ENCODE results near the gene TTI1. TPM values are rescaled to one million over a fixed set of nuclear protein-coding genes. Genes with fewer than 3 reads are reported as not detected.

The TTI1 gene
- total RNA-seq, 1 experiment from 2014 or later = 16.1 TPM

DNA sequence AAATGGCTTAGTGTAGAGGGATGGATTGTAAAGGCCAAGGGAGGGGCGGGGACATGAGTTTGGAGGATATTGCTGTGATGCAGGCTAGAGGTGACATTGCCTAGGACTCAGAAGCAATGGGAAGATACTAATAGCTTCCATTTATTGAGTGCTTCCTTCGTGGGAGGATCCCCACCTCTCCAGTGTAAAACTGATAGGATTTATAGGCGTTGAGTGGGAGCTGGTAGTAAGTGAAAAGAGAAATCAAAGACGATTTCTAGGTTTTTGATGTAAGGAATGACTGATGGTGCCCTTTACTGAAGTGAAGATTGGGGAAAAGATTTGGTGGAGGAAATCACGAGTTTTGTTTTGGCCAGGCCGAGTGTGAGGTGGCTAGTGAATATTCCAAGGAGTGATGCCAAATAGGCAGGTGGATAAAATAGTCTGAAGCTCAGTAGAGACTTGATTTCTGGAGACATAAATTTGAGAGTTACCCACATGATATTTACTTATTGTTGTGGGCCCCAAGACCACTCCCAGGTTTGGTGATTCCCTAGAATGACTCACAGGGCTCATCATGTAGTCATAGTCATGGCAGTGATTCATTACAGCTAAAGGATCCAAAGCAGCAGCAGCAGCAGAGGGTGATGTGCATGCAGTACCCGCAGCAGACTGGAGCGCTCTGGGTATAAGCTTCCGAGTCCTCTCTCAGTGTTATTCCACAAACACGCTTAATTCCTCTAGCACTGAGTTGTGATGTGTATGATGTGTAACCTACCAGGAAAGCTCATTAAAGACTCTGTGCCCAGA lies 10.4 kb upstream of the TTI1 start:
- Histone ChIP-seq H3K36me3 (peaks cover 76% of the 10 kb centered on the region), H3K27me3 (replicated peaks) (no peaks in the 10 kb centered on the region), H3K27ac (peak overlapping the region; percentile 27), H3K9me3 (replicated peaks) (no peaks in the 10 kb centered on the region), H3K4me3 (no peak overlapping the region), H3K4me1 (replicated peaks) (peaks cover 29% of the 10 kb centered on the region)
- peak; percentile 57 to 77 for DNase-seq (ENCODE audit: low read depth in 1 of 2, low spot score in 2 of 2)

DNA sequence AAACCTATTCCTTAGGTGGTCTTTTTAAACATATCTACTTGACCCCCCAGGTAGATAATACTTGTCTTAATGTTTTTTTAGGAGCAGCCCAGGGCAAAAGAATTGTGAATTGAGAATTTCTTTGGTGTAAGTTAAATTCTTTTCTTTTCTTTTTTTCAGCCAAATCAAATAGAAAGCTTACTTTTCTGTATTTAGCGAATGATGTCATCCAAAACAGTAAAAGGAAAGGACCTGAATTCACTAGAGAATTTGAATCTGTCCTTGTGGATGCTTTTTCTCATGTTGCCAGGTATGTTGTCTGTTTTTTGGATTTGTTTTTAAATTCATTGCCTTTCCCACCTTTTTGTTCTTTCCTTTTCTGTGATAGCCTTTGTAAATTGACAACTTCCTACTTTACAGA lies 7.0 kb upstream of the TTI1 start:
- Histone ChIP-seq H3K9me3 (replicated peaks) (no peaks in the 10 kb centered on the region), H3K36me3 (peaks cover 70% of the 10 kb centered on the region), H3K27ac (peak overlapping the region; percentile 54), H3K4me1 (replicated peaks) (peaks cover 30% of the 10 kb centered on the region), H3K4me3 (no peak overlapping the region), H3K27me3 (replicated peaks) (no peaks in the 10 kb centered on the region)
- no peak for DNase-seq (ENCODE audit: low read depth in 1 of 2, low spot score in 2 of 2)

DNA sequence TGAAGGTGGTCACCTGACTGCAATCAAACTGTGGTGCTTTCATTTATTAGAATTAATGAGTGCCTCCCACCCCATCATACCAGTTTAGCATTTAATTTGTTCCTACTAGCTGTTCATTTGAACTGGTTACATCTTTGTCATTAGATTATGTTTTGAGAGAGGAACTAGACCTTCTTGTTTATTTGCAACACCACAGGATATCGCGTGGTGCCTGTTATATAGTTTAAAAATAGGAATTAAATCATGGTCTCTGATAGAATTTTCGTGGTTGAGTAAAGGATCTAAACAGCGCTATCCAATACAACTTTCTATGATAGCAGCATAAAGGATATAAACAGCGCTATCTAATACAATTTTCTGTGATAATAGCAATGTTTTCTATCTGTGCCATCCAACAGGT lies 3.1 kb upstream of the TTI1 start:
- no peak for DNase-seq (ENCODE audit: low read depth in 1 of 2, low spot score in 2 of 2)
- Histone ChIP-seq H3K36me3 (peaks cover 52% of the 10 kb centered on the region), H3K27me3 (replicated peaks) (no peaks in the 10 kb centered on the region), H3K4me1 (replicated peaks) (peaks cover 35% of the 10 kb centered on the region), H3K27ac (no peak overlapping the region), H3K4me3 (no peak overlapping the region), H3K9me3 (replicated peaks) (no peaks in the 10 kb centered on the region)

DNA sequence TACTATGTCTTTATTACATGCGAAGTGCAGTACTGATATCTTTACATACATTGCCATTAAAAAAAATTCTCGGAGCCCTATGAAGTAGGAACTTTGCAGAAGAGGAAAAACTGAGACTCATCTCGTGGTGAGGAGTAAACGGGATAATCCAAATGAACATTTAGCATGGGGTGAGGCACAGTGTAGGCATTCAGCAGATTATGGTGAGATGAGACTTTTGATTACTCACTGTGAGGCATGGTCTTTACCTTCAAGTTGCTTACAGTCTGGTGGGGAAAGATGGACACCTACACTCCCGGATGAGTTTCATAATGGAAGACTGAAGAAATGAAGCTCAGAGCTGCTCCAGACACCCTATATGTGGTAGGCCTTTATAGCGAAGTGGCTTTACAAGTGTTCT lies 1.7 kb upstream of the TTI1 start:
- H3K4me1 ChIP-seq (replicated peaks) = peaks cover 29% of the 10 kb centered on the region
- no peaks in the 10 kb centered on the region for H3K27me3 ChIP-seq (replicated peaks)
- no peak overlapping the region for H3K27ac ChIP-seq
- DNase-seq (ENCODE audit: low read depth in 1 of 2, low spot score in 2 of 2) = no peak
- peaks cover 49% of the 10 kb centered on the region for H3K36me3 ChIP-seq
- H3K9me3 ChIP-seq (replicated peaks) = no peaks in the 10 kb centered on the region
- H3K4me3 ChIP-seq = peak overlapping the region; percentile 80

DNA sequence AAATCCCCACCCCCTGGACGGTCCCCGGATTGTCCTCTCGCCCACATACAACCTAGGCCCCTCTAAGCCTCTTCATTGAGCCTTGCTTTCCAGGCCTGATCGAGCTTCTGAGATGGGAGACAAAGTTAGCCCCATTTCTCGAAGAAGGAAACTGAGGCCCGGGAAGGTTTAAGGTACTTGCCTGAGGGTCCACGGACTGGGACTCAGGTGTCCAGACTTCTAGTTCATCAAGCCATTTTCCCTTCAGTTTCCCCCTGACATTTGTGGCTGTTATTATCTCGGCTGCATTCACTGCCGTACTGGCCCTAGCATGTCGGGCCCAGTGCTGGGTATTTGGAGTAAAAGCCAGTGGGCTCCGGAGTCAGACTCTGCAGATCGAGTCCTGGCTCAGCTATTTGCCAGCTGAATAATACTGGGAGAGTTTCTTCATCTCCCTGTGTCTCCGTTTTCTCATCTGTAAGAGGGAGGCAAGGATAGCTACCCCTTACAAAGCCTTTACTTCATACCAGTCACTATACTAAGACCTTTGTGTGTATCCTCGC lies 923 bp upstream of the TTI1 start:
- Histone ChIP-seq H3K9me3 (replicated peaks) (no peaks in the 10 kb centered on the region), H3K36me3 (peaks cover 49% of the 10 kb centered on the region), H3K4me1 (replicated peaks) (peaks cover 23% of the 10 kb centered on the region), H3K27me3 (replicated peaks) (no peaks in the 10 kb centered on the region), H3K27ac (peak overlapping the region; percentile 82), H3K4me3 (peak overlapping the region; percentile 80)
- DNase-seq (ENCODE audit: low read depth in 1 of 2, low spot score in 2 of 2) = peak in 1 of 2 experiments; percentile 18

DNA sequence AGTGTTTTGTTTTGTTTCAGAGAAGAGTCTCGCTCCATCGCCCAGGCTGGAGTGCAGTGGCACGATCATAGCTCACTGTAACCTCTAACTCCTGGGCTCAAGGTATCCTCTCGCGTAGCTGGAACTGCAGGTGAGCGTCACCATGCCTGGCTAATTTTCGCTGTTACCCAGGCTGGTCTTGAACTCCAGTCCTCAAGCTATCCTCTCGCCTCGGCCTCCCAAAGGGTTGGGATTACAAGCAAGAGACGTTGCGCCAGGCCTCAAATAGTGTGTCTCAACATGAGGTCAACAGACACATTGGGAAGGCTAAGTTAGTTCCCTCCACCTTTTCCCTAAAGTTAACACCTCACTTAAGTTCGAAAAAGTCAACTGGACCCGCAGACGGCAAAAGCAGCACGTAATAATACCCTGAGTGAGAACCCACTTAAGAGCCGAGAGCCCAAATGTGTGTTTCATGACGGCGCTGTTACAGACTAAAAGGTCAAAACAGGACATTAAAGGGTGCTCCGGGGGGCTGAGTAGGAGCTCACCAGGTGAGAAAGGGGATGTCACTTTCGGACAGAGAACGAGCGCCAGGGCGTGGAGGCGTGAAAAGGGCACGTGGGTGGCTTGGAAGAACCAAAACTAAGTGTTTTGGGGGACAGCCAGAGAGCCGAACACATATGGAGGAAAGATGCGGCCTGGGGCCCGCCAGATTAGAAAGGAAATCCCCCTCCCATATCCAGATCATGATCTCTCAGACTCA lies 499 bp downstream of the TTI1 start:
- H3K36me3 ChIP-seq = peaks cover 46% of the 10 kb centered on the region

DNA sequence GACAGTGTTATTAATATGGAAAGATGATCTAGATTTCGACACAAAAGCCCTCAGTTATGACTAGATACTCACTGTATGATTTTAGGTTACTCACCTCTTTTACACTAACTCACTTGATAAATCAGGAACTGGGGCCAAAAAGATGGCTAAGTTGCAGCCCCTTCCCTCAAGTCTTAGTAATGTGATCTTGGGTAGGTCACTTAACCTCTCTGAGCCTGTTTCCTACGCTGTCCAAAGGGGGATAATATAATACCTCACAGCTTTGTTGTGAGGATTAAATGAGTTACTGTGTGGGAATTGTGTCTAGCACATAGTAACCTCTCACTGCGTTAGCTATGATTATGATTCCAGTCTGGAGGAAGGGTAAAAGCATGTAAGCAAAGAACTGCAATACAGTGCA lies 1.3 kb downstream of the TTI1 start:
- no peak overlapping the region for H3K4me3 ChIP-seq

More for the DNA sequence above, 499 bp downstream of the TTI1 start:
- Histone ChIP-seq H3K4me3 (peak overlapping the region; percentile 80), H3K4me1 (replicated peaks) (peaks cover 29% of the 10 kb centered on the region), H3K9me3 (replicated peaks) (no peaks in the 10 kb centered on the region), H3K27me3 (replicated peaks) (no peaks in the 10 kb centered on the region), H3K27ac (peak overlapping the region; percentile 82)
- DNase-seq (ENCODE audit: low read depth in 1 of 2, low spot score in 2 of 2) = no peak

DNA sequence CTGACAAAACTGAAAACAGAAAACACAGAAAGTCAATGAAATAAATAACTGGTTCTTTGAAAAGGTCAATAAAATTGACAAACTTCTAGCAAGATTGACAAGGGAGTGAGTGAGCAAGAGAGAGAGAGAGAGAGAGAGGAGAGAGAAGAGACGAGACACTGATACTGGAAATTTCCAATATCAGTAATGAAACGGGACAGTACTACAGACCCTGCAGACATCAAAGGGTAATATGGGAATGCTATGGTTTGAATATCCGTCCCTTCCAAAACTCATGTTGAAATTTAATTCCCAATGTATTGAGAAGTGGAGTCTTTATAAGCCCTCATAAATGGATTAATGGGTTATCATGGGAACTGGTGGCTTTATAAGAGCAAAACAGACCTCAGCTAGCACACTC lies 3.8 kb downstream of the TTI1 start:
- Histone ChIP-seq H3K36me3 (peaks cover 21% of the 10 kb centered on the region), H3K9me3 (replicated peaks) (no peaks in the 10 kb centered on the region), H3K4me3 (no peak overlapping the region), H3K4me1 (replicated peaks) (peaks cover 20% of the 10 kb centered on the region), H3K27me3 (replicated peaks) (no peaks in the 10 kb centered on the region), H3K27ac (no peak overlapping the region)
- DNase-seq (ENCODE audit: low read depth in 1 of 2, low spot score in 2 of 2) = no peak

More for the DNA sequence above, 1.3 kb downstream of the TTI1 start:
- H3K9me3 ChIP-seq (replicated peaks) = no peaks in the 10 kb centered on the region
- H3K36me3 ChIP-seq = peaks cover 44% of the 10 kb centered on the region
- H3K27me3 ChIP-seq (replicated peaks) = no peaks in the 10 kb centered on the region
- no peak overlapping the region for H3K27ac ChIP-seq
- no peak for DNase-seq (ENCODE audit: low read depth in 1 of 2, low spot score in 2 of 2)
- peaks cover 29% of the 10 kb centered on the region for H3K4me1 ChIP-seq (replicated peaks)

DNA sequence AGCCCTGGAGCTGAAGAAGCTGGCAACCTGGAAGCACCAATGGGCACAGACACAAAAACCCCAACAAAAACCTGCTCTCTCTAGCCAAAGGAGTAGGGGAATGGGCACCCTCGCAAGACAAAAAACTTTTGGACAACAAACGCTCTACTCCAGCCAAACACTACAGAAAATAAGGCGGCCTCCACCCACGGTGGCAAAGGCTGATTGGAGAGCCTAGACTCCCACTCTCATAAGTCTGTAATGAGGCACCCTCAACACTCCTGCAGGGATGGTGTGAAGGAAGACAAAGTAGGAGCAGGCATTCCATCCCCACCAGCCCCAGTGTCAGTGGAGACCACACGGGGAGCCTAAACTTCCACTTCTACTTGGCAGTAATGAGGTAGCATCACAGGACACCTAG lies 8.8 kb downstream of the TTI1 start:
- DNase-seq (ENCODE audit: low read depth in 1 of 2, low spot score in 2 of 2) = no peak
- no peaks in the 10 kb centered on the region for H3K27me3 ChIP-seq (replicated peaks)
- H3K36me3 ChIP-seq = peaks cover 8% of the 10 kb centered on the region; the same call in 1 of the 2 replicates
- H3K4me1 ChIP-seq (replicated peaks) = peaks cover 34% of the 10 kb centered on the region
- H3K4me3 ChIP-seq = no peak overlapping the region
- no peak overlapping the region for H3K27ac ChIP-seq
- no peaks in the 10 kb centered on the region for H3K9me3 ChIP-seq (replicated peaks)

DNA sequence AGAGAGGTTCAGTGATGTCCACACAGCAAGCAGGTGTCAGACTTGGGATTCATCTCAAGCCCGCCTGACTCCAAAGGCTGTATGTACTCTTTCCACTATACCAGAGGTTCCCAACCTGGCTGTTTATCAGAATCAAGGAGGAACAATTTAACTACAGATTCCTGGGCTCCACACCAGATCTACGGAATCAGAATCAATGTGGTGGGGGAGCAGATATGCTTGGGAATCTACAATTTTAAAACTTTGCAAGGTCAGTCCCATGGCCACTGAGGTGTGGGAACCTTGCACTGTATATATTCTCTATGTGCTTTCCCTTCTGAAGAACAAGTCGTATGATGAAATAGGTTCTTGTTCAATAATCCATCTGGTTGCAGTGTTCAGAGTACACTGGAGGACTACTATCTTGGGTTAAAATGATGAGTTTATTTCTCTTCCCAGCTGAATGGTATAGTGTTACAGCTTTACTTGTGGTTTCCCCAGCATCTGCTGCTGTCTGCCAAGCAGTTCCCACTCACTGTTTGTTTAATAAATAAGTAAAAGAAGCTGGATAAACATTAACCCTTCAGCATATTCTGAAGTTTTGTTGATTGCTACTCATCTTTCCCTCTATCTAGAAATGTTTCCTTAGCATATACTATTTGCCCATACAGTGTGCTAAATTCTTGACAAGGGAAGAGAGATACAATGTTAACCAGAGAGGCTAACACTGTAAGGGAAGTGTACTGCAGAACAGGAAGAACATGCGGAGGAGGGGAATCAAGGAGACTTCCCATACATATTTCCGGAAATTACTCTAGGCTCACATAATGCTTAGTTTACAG lies 9.9 kb downstream of the TTI1 start:
- Histone ChIP-seq H3K4me3 (no peak overlapping the region), H3K27ac (no peak overlapping the region), H3K36me3 (peaks cover 10% of the 10 kb centered on the region; the same call in 1 of the 2 replicates)

DNA sequence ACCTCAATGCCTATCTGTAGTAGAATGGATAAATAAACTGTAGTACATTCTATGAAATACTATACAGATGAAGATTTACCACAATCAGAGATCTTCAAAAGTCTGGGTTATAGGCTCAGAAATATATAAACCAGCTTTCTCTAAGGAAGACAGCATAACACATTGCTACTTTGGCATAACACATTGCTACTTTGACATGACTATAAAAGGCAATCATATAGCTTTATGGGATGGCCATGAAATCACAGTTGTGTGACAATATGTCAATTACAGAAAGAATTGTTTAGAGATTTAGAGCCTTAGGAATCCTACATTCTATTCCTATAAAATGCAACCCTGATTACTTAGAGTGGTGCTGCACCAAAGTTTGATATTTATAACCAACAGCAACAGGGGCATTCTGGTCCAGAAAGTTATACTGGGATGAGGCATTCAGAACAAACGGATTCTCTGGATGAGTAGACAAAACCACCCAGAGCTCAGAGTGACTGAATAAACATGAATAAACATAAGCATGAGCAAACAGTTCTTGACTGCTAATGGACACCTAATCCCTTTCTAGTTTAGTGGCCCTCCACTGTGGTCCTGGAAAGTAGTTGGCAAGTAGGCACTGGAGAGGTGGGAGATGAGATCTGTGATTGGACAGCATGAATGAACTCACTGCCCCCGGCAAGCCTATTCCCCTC lies 12.0 kb downstream of the TTI1 start:
- H3K27me3 ChIP-seq (replicated peaks) = no peaks in the 10 kb centered on the region
- H3K4me1 ChIP-seq (replicated peaks) = peaks cover 27% of the 10 kb centered on the region
- peak in 1 of 2 experiments; percentile 45 for DNase-seq (ENCODE audit: low read depth in 1 of 2, low spot score in 2 of 2)
- H3K4me3 ChIP-seq = no peak overlapping the region
- no peak overlapping the region for H3K27ac ChIP-seq
- peaks cover 3% of the 10 kb centered on the region; the same call in 1 of the 2 replicates for H3K9me3 ChIP-seq (replicated peaks)
- peaks cover 26% of the 10 kb centered on the region for H3K36me3 ChIP-seq

More for the DNA sequence above, 9.9 kb downstream of the TTI1 start:
- DNase-seq (ENCODE audit: low read depth in 1 of 2, low spot score in 2 of 2) = peak in 1 of 2 experiments; percentile 46
- peaks cover 28% of the 10 kb centered on the region for H3K4me1 ChIP-seq (replicated peaks)
- H3K27me3 ChIP-seq (replicated peaks) = no peaks in the 10 kb centered on the region
- H3K9me3 ChIP-seq (replicated peaks) = no peaks in the 10 kb centered on the region

DNA sequence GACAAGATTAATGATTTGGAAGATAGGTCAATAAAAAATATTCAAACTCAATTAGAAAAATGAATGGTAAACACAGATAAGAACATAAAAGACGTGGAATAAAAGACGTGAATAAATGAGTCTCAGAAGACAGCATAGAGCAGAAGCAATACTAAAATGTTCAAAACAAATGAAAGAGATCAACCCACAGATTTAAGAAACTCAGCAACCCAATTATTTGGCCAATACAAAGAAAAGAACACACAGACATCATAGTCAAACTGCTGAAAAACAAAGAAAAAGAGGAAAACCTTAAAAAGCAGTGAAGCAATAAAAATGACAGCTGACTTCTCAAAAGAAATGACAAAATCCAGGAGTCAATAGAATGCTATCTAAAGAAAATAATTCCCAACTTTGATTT lies 14.9 kb downstream of the TTI1 start:
- Histone ChIP-seq H3K27ac (no peak overlapping the region), H3K4me3 (no peak overlapping the region), H3K4me1 (replicated peaks) (peaks cover 21% of the 10 kb centered on the region), H3K36me3 (peaks cover 39% of the 10 kb centered on the region), H3K27me3 (replicated peaks) (no peaks in the 10 kb centered on the region), H3K9me3 (replicated peaks) (peaks cover 3% of the 10 kb centered on the region; the same call in 1 of the 2 replicates)
- DNase-seq (ENCODE audit: low read depth in 1 of 2, low spot score in 2 of 2) = no peak

DNA sequence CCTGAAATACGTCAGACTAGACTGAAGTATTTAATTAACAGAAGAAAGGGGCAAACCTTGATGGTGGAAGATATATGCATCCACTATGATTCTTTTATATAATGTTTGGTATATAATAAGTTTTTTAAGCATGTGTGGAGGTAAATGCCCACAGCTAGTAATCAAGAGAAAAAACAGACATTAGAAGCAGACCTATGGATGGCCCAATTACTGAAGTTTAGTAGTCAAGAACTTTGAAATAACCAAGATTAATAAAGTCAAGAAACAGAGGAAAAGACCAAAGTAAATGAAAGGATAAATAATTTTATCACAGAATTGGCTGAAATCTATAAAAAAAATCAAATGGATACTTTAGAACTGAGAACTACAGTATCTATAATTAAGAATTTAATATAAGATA lies 15.3 kb downstream of the TTI1 start:
- H3K4me3 ChIP-seq = no peak overlapping the region

More for the DNA sequence above, 15.3 kb downstream of the TTI1 start:
- Histone ChIP-seq H3K27me3 (replicated peaks) (no peaks in the 10 kb centered on the region), H3K4me1 (replicated peaks) (peaks cover 17% of the 10 kb centered on the region), H3K27ac (no peak overlapping the region), H3K36me3 (peaks cover 43% of the 10 kb centered on the region), H3K9me3 (replicated peaks) (peaks cover 3% of the 10 kb centered on the region; the same call in 1 of the 2 replicates)
- DNase-seq (ENCODE audit: low read depth in 1 of 2, low spot score in 2 of 2) = no peak
